Suprapubic skin (tissue), 4 donors: ENCODE measurements around the gene CDH4. TPM values are rescaled to one million over a fixed set of nuclear protein-coding genes. Genes with fewer than 3 reads are reported as not detected.

Experiments
- DNase-seq, 2 donors: peaks; one replicate each; pipeline ENCODE4 v3.0.0-alpha.2; 2019; ENCODE audit warnings: low spot score in 2 of 2
- H3K27ac ChIP-seq: fragments of 200-600 bp; sonication (generic); one replicate; pipeline ENCODE4 v1.5.1; 2019
- H3K27me3 ChIP-seq: fragments of 200-600 bp; sonication (generic); one replicate; pipeline ENCODE4 v1.5.1; 2019
- H3K36me3 ChIP-seq: fragments of 200-600 bp; sonication (generic); one replicate; pipeline ENCODE4 v1.5.1; 2019
- H3K4me1 ChIP-seq: fragments of 200-600 bp; sonication (generic); one replicate; pipeline ENCODE4 v1.5.1; 2019
- H3K4me3 ChIP-seq: fragments of 200-600 bp; sonication (generic); one replicate; pipeline ENCODE4 v1.5.1; 2019; ENCODE audit warnings: mild to moderate bottlenecking
- H3K9me3 ChIP-seq: fragments of 200-600 bp; sonication (generic); one replicate; pipeline ENCODE4 v1.5.1; 2019
- EP300 ChIP-seq: sonication (generic); formaldehyde crosslinking; IDR thresholded peaks from one replicate; pipeline ENCODE4 v1.6.1; 2017; ENCODE audit warnings: antibody characterized with exemption
- POLR2A ChIP-seq, 2 donors: fragments of 450-650 bp; IDR thresholded peaks; one replicate each; pipeline ENCODE4 v1.6.1; 2017; ENCODE audit warnings: antibody characterized with exemption in 2 of 2, mild to moderate bottlenecking in 2 of 2, moderate library complexity in 2 of 2
- POLR2AphosphoS5 ChIP-seq, 3 donors: sonication (generic); formaldehyde crosslinking; IDR thresholded peaks; one replicate each; pipeline ENCODE4 v1.6.1; 2017; ENCODE audit warnings: antibody characterized with exemption in 3 of 3
- WGBS: methylation state at CpG from one replicate; pipeline ENCODE4 v1.1.5; 2018; 5-methylcytosine and 5-hydroxymethylcytosine counted together
- total RNA-seq, 4 donors: library from RNA; depleted of rRNA; stranded (reverse); fragments of >200 nt; gene quantifications; one replicate each; pipeline ENCODE4 v1.1.0, GENCODE V29; 2016
- TF ChIP-seq, protein P1 (sequence below), 2 donors: fragments of 200-600 bp in 1 of 2; fragments of 450-650 bp in 1 of 2; sonication (generic) in 1 of 2; IDR thresholded peaks; one replicate each; pipeline ENCODE4 v1.5.1; 2016 to 2019; ENCODE audit warnings: antibody characterized with exemption in 2 of 2, mild to moderate bottlenecking in 1 of 2, moderate library complexity in 1 of 2

Gene CDH4
- total RNA-seq, 4 donors from 2014 or later, result 0.91 to 5.9 (median 2.6) TPM

DNA sequence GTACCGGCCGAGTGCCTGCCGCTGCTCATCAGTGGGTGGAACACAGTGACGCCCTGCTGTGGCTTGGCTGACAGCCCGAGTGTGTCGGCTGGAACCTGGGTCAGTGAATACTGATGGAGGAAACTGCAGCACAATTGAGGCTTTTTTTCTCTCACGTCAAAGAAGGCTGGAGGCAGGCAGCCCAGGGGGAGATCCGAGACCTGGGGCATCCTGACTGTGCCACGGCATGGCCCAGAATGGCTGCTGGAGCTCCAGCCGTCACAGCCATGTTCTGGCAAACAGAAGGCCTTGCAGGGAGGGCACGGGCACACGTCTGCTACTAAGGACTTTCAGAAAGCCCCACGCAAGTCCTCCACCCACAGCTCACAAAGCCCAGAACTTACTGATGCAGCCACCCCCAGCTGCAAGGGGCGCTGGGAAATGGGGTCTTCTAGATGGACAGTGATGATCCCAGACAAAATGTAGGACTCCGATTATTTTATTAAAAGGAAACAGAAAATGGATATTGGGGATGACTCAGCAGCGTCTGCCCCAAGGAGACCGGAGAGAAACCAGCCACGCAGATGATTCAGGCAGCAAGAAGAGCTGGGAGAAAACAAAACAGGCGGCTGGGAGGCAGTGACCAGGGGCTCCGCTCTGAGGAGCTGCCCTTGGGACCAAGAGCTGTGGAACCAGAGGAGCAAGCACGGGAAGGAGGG, 673.6 kb downstream of the CDH4 start:
- no peak for TF ChIP-seq POLR2A (IDR thresholded peaks at IDR 0.05)
- TF ChIP-seq, protein P1, sequence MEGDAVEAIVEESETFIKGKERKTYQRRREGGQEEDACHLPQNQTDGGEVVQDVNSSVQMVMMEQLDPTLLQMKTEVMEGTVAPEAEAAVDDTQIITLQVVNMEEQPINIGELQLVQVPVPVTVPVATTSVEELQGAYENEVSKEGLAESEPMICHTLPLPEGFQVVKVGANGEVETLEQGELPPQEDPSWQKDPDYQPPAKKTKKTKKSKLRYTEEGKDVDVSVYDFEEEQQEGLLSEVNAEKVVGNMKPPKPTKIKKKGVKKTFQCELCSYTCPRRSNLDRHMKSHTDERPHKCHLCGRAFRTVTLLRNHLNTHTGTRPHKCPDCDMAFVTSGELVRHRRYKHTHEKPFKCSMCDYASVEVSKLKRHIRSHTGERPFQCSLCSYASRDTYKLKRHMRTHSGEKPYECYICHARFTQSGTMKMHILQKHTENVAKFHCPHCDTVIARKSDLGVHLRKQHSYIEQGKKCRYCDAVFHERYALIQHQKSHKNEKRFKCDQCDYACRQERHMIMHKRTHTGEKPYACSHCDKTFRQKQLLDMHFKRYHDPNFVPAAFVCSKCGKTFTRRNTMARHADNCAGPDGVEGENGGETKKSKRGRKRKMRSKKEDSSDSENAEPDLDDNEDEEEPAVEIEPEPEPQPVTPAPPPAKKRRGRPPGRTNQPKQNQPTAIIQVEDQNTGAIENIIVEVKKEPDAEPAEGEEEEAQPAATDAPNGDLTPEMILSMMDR (IDR thresholded peaks at IDR 0.05), result no peak
- no peak for TF ChIP-seq EP300
- TF ChIP-seq POLR2AphosphoS5 (IDR thresholded peaks at IDR 0.05), result no peak
- DNase-seq, result peak in 1 of 2 donors; percentile 48
- WGBS, result 73% methylated on average over 16 of the region's 21 CpGs

DNA sequence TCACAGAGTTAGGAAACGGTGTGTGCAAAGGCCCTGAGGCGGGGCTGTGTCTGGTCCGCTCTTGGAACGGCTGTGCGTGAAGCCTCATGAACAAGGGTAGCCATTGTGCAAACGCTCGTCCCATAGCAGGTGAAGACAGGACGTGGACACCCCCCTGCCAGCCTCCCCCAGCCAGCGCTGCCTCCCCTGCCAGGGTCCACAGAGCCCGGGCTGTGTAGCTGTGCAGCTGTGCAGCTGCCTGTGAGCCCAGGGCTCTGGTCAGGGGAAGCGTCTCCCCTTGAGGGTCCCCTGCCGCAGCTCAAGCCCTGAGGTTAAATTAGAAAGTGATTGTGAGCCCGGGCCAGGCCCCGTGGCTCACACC, 674.2 kb downstream of the CDH4 start:
- WGBS, result 86% methylated on average over 4 of the region's 14 CpGs
- Histone ChIP-seq H3K36me3 (no peaks in the 10 kb centered on the region), H3K9me3 (no peaks in the 10 kb centered on the region), H3K4me3 (no peak overlapping the region), H3K27ac (no peak overlapping the region), H3K27me3 (peaks cover 28% of the 10 kb centered on the region), H3K4me1 (no peaks in the 10 kb centered on the region)
- peak in 1 of 2 donors; percentile 26 for DNase-seq
- TF ChIP-seq POLR2AphosphoS5 (IDR thresholded peaks at IDR 0.05), result no peak
- TF ChIP-seq POLR2A (IDR thresholded peaks at IDR 0.05), result no peak
- TF ChIP-seq EP300, result no peak
- TF ChIP-seq, protein P1 (IDR thresholded peaks at IDR 0.05), result no peak

More for the DNA sequence above, 673.6 kb downstream of the CDH4 start:
- Histone ChIP-seq H3K4me1 (no peaks in the 10 kb centered on the region), H3K4me3 (no peak overlapping the region), H3K9me3 (no peaks in the 10 kb centered on the region), H3K27me3 (peaks cover 28% of the 10 kb centered on the region), H3K36me3 (no peaks in the 10 kb centered on the region), H3K27ac (no peak overlapping the region)

DNA sequence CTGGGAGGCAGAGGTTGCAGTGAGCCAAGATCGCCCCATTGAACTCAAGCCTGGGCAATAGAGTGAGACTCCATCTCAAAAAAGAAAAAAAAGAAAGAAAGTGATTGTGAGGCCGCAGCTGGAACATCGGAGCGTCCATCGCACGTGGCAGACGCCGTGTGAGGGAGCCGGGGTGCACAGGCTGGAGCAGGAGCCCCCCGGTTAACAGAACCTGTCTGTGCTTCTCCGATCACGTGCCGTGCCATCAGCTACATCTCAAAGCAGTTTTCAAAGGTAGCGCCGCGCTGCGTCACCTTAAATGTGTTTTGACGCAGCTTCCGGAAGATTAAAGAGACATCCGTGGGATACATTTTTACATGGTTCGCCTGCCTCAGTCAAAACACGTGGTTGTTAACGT, 674.7 kb downstream of the CDH4 start:
- no peak overlapping the region for H3K4me3 ChIP-seq
- TF ChIP-seq EP300 (no peak), POLR2AphosphoS5 (IDR thresholded peaks at IDR 0.05) (no peak), POLR2A (IDR thresholded peaks at IDR 0.05) (no peak)
- TF ChIP-seq, protein P1 (IDR thresholded peaks at IDR 0.05), result no peak
- peaks cover 28% of the 10 kb centered on the region for H3K27me3 ChIP-seq
- H3K4me1 ChIP-seq, result no peaks in the 10 kb centered on the region
- 91% methylated on average over 21 of the region's 23 CpGs for WGBS
- no peak overlapping the region for H3K27ac ChIP-seq
- no peaks in the 10 kb centered on the region for H3K36me3 ChIP-seq
- no peak for DNase-seq
- no peaks in the 10 kb centered on the region for H3K9me3 ChIP-seq

DNA sequence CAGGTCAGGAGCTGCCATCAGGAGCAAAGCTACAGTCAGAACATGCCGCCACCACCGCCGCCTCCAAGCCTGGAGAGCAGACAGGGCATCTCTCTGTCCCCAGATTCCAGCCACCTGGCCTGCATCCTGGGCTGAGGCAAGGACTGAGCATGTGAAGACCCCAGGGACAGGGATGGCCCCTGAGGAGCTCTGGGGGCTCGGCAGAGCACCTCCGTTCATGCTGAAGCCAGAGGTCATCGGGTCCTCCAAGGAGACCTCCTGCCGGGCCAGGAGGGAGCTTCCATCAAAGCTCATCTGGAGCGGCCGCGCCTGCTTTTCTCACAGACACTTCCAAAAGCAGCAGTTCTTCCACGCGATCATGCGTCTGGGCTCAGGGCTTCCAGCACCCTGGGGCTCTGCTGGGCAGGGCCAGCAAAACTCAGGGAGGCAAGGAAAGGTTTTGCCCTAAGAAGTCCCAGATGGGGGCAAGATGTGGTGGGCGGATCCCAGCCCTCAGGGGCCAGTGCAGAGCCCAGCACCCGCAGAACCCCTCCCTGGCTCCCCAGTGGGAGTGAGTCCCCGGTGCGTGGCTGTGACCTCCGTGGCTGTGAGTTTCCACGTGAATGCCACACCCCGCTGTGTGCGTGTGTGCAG, 675.2 kb downstream of the CDH4 start:
- TF ChIP-seq POLR2AphosphoS5 (IDR thresholded peaks at IDR 0.05) (no peak), EP300 (no peak), POLR2A (IDR thresholded peaks at IDR 0.05) (no peak)
- TF ChIP-seq, protein P1 (IDR thresholded peaks at IDR 0.05), result no peak
- Histone ChIP-seq H3K27me3 (peaks cover 28% of the 10 kb centered on the region), H3K9me3 (no peaks in the 10 kb centered on the region), H3K4me3 (no peak overlapping the region), H3K27ac (no peak overlapping the region), H3K4me1 (no peaks in the 10 kb centered on the region), H3K36me3 (no peaks in the 10 kb centered on the region)
- 85% methylated on average over 4 of the region's 21 CpGs for WGBS
- peak in 1 of 2 donors; percentile 77 for DNase-seq

DNA sequence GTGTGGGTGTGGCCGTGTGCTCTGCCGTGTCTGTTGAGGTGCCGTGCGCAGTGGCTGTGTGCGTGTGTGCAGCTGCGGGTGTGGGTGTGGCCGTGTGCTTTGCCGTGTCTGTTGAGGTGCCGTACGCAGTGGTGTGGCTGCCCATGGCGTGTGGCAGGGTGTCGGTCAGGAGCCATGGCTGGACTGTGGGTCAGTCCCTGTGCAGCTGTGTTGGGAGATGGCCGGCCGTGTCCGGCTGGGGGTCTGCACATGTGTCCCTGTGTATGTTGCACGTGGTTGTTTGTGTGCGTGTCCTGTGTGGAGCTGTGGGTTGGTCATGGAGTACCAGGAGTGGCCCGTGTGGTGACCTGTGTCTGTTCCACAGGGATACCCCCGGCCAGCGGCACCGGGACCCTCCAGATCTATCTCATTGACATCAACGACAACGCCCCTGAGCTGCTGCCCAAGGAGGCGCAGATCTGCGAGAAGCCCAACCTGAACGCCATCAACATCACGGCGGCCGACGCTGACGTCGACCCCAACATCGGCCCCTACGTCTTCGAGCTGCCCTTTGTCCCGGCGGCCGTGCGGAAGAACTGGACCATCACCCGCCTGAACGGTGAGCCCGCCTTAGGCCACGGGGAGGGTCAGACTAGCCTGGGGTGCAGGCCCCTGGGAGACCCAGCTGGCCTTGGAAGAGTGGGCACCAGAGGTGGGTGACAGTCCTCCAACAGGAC, 675.9 kb downstream of the CDH4 start:
- Histone ChIP-seq H3K9me3 (no peaks in the 10 kb centered on the region), H3K36me3 (no peaks in the 10 kb centered on the region), H3K4me1 (no peaks in the 10 kb centered on the region), H3K4me3 (no peak overlapping the region), H3K27ac (no peak overlapping the region), H3K27me3 (peaks cover 27% of the 10 kb centered on the region)
- TF ChIP-seq POLR2AphosphoS5 (IDR thresholded peaks at IDR 0.05), result no peak
- TF ChIP-seq POLR2A (IDR thresholded peaks at IDR 0.05), result no peak
- no peak for TF ChIP-seq EP300
- TF ChIP-seq, protein P1 (IDR thresholded peaks at IDR 0.05), result no peak
- 93% methylated on average over 28 of the region's 43 CpGs for WGBS
- peak in 1 of 2 donors; percentile 69 for DNase-seq
